Thyroid gland (tissue), 4 donors: Measurements from ENCODE around the gene GOLPH3L. TPM values are rescaled to one million over a fixed set of nuclear protein-coding genes. Genes with fewer than 3 reads are reported as not detected.
"Not testable (repeated sequence)": the region's sequence is repeated elsewhere in the genome, so short reads cannot be mapped to it uniquely, and the experiment has no call there.

Experiments used
- DNase-seq, 2 donors: peaks; one replicate each; pipeline ENCODE4 v3.0.0-alpha.2; 2019
- H3K27ac ChIP-seq, 3 donors: fragments of 200-600 bp; sonication (generic); 1 replicate in 2 of 3; 2 replicates in 1 of 3; pipeline ENCODE4 v1.5.1; 2016 to 2019; ENCODE audit warnings: mild to moderate bottlenecking in 1 of 3, moderate library complexity in 1 of 3
- H3K27me3 ChIP-seq: fragments of 200-600 bp; sonication (generic); one replicate; pipeline ENCODE4 v1.5.1; 2019
- H3K36me3 ChIP-seq, 2 donors: fragments of 200-600 bp; sonication (generic); one replicate each; pipeline ENCODE4 v1.5.1; 2016 to 2019
- H3K4me1 ChIP-seq, 2 donors: fragments of 200-600 bp; sonication (generic); one replicate each; pipeline ENCODE4 v1.5.1; 2017 to 2019
- H3K4me3 ChIP-seq, 3 donors: fragments of 200-600 bp; sonication (generic); replicated peaks in 1 of 3; 1 replicate in 2 of 3; 2 replicates in 1 of 3; pipeline ENCODE4 v1.5.1; 2016; ENCODE audit warnings: mild to moderate bottlenecking in 1 of 3
- H3K9me3 ChIP-seq: fragments of 200-600 bp; sonication (generic); one replicate; pipeline ENCODE4 v1.5.1; 2017
- POLR2A ChIP-seq, 2 donors: fragments of 450-650 bp; IDR thresholded peaks; one replicate each; pipeline ENCODE4 v1.6.1; 2017; ENCODE audit warnings: antibody characterized with exemption in 2 of 2, mild to moderate bottlenecking in 2 of 2, moderate library complexity in 1 of 2
- WGBS, 2 donors: methylation state at CpG; one replicate each; pipeline ENCODE4 v1.1.5; 2017; 5-methylcytosine and 5-hydroxymethylcytosine counted together
- intact Hi-C: fragments of 100-400 bp; cut with DNase I; formaldehyde crosslinking; loops from one replicate; pipeline ENCODE4 v1.15.1; 2023
- total RNA-seq, 4 donors: library from RNA; depleted of rRNA; stranded (reverse); fragments of >200 nt; gene quantifications; one replicate each; pipeline ENCODE4 v1.2.3, GENCODE V29; 2016
- TF ChIP-seq, protein P1 (sequence below), 6 experiments: fragments of 200-600 bp in 3 of 6; fragments of 450-650 bp in 3 of 6; sonication (generic) in 3 of 6; IDR thresholded peaks; one replicate each; pipeline ENCODE4 v1.5.1; 2016 to 2019; ENCODE audit warnings: antibody characterized with exemption in 6 of 6, mild to moderate bottlenecking in 2 of 6, inconsistent platforms in 1 of 6, moderate library complexity in 1 of 6

The GOLPH3L gene
- total RNA-seq, 4 donors from 2014 or later = 36.3 to 44.1 (median 39.2) TPM

DNA sequence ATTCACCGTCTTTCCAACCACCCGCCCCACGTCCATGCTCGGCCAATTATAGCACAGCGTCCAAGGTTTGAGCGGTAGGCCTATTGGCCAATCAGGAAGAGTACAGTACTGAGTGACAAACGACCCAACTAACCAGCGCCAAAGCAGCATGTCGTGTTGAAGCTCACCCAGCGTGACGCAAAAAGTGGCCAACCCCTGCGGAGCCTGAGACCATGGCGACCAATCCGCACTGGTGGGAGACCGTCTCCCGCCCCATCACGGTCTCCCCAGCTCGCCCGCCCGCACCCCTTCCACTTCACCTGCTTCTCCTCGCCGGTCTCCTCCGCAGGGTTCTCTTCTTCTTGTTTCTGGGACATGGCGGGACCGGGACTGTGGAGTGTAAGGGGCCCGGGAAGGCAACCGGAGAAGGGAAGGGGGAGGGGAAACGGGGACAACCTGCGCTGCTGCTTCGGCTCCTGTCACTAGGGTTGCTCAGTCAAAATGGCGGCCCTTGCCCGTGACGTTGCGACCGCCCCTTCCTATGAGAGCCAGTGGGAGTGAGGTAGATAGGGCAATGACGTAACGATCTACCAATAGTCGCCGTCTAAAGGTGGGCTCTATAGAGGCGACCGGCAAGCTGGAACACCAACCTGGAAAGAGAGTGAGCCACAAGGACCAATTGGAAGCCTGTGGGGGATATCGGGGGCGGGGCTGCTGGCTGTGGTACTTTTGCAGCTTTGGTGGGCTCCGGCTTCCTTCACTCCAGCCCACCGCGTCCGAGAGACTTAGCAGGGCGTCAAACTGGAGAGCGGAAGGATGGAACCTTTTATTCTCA lies 67.6 kb downstream of the GOLPH3L start, which contains the start of gene ENSA:
ENSA (minus strand) TSS at position 498 of the 814 bp plus-strand sequence; CDS start at position 356, 142 bp downstream.
- H3K36me3 ChIP-seq = peaks cover 26 to 31% of the 10 kb centered on the region in 2 donors
- TF ChIP-seq POLR2A (IDR thresholded peaks at IDR 0.05) = peak; percentile 74 to 97
- TF ChIP-seq, protein P1, sequence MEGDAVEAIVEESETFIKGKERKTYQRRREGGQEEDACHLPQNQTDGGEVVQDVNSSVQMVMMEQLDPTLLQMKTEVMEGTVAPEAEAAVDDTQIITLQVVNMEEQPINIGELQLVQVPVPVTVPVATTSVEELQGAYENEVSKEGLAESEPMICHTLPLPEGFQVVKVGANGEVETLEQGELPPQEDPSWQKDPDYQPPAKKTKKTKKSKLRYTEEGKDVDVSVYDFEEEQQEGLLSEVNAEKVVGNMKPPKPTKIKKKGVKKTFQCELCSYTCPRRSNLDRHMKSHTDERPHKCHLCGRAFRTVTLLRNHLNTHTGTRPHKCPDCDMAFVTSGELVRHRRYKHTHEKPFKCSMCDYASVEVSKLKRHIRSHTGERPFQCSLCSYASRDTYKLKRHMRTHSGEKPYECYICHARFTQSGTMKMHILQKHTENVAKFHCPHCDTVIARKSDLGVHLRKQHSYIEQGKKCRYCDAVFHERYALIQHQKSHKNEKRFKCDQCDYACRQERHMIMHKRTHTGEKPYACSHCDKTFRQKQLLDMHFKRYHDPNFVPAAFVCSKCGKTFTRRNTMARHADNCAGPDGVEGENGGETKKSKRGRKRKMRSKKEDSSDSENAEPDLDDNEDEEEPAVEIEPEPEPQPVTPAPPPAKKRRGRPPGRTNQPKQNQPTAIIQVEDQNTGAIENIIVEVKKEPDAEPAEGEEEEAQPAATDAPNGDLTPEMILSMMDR (IDR thresholded peaks at IDR 0.05) = no peak
- H3K27ac ChIP-seq = peak within 1 kb of the TSS; percentile 93 to 99 (median 95)
- intact Hi-C loops = no loop called here
- peak; percentile 99 for DNase-seq
- H3K9me3 ChIP-seq = no peaks in the 10 kb centered on the region
- H3K27me3 ChIP-seq = no peaks in the 10 kb centered on the region
- H3K4me1 ChIP-seq = peaks cover 9 to 16% of the 10 kb centered on the region in 2 donors
- H3K4me3 ChIP-seq = peak within 1 kb of the TSS; percentile 22 to 56 (median 44)
- 0 to 3% methylated on average over 31 to 47 of the region's 49 CpGs for WGBS, 2 donors

- no peak for DNase-seq
- 0 to 2% methylated on average over 9 of the region's 9 CpGs for WGBS, 2 donors
- peak overlapping the region; percentile 9 to 56 (median 44) for H3K4me3 ChIP-seq
- no peak for TF ChIP-seq POLR2A (IDR thresholded peaks at IDR 0.05)
- TF ChIP-seq, protein P1 (IDR thresholded peaks at IDR 0.05) = no peak
- no peaks in the 10 kb centered on the region for H3K27me3 ChIP-seq
- peaks cover 9 to 16% of the 10 kb centered on the region in 2 donors for H3K4me1 ChIP-seq
- H3K9me3 ChIP-seq = no peaks in the 10 kb centered on the region
- H3K27ac ChIP-seq = peak overlapping the region; percentile 93 to 99 (median 95)
- H3K36me3 ChIP-seq = peaks cover 31 to 36% of the 10 kb centered on the region in 2 donors
- intact Hi-C loops = no loop called here
Measured at GRCh38 chr1:150628766-150629114, 68.2 kb downstream of the GOLPH3L start.

DNA sequence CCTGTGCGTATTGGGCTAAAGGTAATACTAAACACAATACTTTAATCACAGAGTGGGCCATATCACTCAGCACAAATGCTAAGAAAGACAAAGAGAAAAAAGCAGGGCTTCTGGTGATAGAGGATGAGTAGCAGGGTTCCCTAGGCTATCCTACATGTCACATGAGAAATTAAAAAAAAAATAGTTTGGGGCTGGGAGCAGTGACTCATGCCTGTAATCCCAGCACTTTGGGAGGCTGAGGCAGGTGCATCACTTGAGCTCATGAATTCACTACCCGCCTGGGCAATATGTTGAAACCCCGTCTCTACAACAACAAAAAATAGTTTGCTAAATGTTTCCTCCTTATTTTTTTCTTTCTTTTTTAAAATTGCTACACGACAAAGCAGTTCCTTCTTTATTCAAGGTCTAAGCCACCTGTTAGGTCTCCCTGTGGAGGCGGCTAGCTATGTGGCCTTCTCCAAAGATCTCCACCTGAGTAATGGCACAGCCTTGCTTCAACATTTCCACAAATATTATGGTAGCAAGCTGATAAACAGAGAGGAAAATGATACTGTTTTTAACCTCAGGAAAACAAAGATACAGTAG lies 69.0 kb downstream of the GOLPH3L start:
- H3K36me3 ChIP-seq = peaks cover 37 to 42% of the 10 kb centered on the region in 2 donors
- peaks cover 12 to 16% of the 10 kb centered on the region in 2 donors for H3K4me1 ChIP-seq
- no peaks in the 10 kb centered on the region for H3K9me3 ChIP-seq
- TF ChIP-seq POLR2A (IDR thresholded peaks at IDR 0.05) = no peak
- TF ChIP-seq, protein P1 (IDR thresholded peaks at IDR 0.05) = no peak
- intact Hi-C loops = no loop called here
- no peaks in the 10 kb centered on the region for H3K27me3 ChIP-seq
- H3K27ac ChIP-seq = peak overlapping the region in 1 of 3 donors; percentile 99
- DNase-seq = no peak
- H3K4me3 ChIP-seq = peak overlapping the region in 1 of 3 donors; percentile 44
- 83 to 89% methylated on average over 5 of the region's 5 CpGs for WGBS, 2 donors

DNA sequence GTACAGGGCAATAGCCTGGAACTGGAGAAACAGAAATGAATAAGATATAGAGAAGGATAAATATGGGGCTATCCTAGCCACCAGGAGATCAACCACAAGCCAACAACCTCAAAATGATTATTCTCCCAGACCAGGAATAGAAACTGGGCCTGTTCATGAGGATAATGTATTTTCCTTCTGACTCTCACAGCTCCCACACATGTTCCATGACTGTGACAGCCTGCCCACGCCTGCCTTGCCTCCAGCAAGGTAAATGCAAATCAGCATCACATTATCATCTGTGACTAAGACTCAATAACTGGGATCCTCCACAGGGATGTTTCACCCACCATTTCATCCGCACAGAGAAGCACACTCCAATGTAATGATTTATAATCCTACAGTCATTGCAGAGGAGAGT lies 70.8 kb downstream of the GOLPH3L start:
- peaks cover 20 to 29% of the 10 kb centered on the region in 2 donors for H3K4me1 ChIP-seq
- H3K27ac ChIP-seq = no peak overlapping the region
- no peaks in the 10 kb centered on the region for H3K9me3 ChIP-seq
- no peak for DNase-seq
- TF ChIP-seq, protein P1 (IDR thresholded peaks at IDR 0.05) = no peak
- TF ChIP-seq POLR2A (IDR thresholded peaks at IDR 0.05) = no peak
- intact Hi-C loops = no loop called here
- no peaks in the 10 kb centered on the region for H3K27me3 ChIP-seq
- peaks cover 37 to 51% of the 10 kb centered on the region in 2 donors for H3K36me3 ChIP-seq
- 89 to 97% methylated on average over 2 of the region's 2 CpGs for WGBS, 2 donors
- no peak overlapping the region for H3K4me3 ChIP-seq

DNA sequence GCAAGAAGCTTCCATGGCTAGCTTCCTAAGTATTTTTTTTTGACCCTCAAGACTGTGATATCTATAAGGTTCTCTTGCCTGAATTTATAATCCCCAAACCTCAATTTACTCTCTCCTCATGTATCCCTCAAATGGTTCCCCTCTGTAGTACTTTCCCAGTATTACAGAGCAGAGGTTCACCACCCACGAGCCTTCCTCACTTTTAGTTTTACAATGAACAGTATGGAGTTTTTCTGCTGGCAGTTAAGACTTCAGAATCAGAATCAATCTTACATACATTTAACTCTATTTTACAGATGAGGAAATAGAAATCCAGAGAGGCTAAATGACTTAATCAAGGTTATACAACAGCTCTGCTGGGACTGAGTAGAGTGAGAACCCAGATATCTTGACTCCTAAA lies 72.4 kb downstream of the GOLPH3L start:
- not testable (repeated sequence) for H3K4me3 ChIP-seq, H3K9me3 ChIP-seq, H3K27me3 ChIP-seq, H3K27ac ChIP-seq, DNase-seq
- Histone ChIP-seq H3K4me1 (peaks cover 28 to 45% of the 10 kb centered on the region in 2 donors), H3K36me3 (peaks cover 37 to 55% of the 10 kb centered on the region in 2 donors)
- intact Hi-C loops = loop anchor here (5.0 kb wide), 1 partner anchor 67 kb away; no protein-coding TSS in a partner anchor
- WGBS, 2 donors = 86 to 90% methylated on average over 1 of the region's 1 CpG

GRCh38 chr1:150624134-150624533 lies 72.8 kb downstream of the GOLPH3L start:
- Histone ChIP-seq H3K36me3 (peaks cover 37 to 55% of the 10 kb centered on the region in 2 donors), H3K4me1 (peaks cover 31 to 49% of the 10 kb centered on the region in 2 donors), H3K27ac (peak overlapping the region in 1 of 3 donors; percentile 73)
- not testable (repeated sequence) for H3K9me3 ChIP-seq, DNase-seq, H3K4me3 ChIP-seq, H3K27me3 ChIP-seq
- 94 to 100% methylated on average over 1 of the region's 1 CpG for WGBS, 2 donors
- intact Hi-C loops = loop anchor here (5.0 kb wide), 1 partner anchor 67 kb away; no protein-coding TSS in a partner anchor
